SK-N-SH treated with all-trans-retinoic acid at 6 μM for 48 hours (cell line): ENCODE data around the gene CDC14B.

Source experiments
- ATAC-seq: fragments of 200-7000 bp; cut with Tn5 transposase; 3 replicates; pipeline ENCODE4 v1.9.1; 2020; ENCODE audit warnings: mild to moderate bottlenecking, moderate library complexity
- ARNTL ChIP-seq: fragments of 450-650 bp; formaldehyde crosslinking; IDR thresholded peaks from 2 replicates; pipeline ENCODE4 v1.5.0; 2020; ENCODE audit warnings: low read depth, mild to moderate bottlenecking, moderate library complexity, borderline replicate concordance
- BACH2 ChIP-seq: fragments of 250-450 bp; sonication (Bioruptor Pico); IDR thresholded peaks from 2 replicates; pipeline ENCODE4 v1.9.0; 2021; ENCODE audit warnings: mild to moderate bottlenecking, borderline replicate concordance
- CREB5 ChIP-seq: fragments of 250-450 bp; sonication (Bioruptor Pico); IDR thresholded peaks from 2 replicates; pipeline ENCODE4 v1.5.1; 2020; ENCODE audit warnings: low read depth, mild to moderate bottlenecking, moderate library complexity
- CSDC2 ChIP-seq: fragments of 250-450 bp; sonication (Bioruptor Pico); IDR thresholded peaks from 2 replicates; pipeline ENCODE4 v1.5.0; 2020; ENCODE audit warnings: mild to moderate bottlenecking, moderate library complexity
- CSRNP3 ChIP-seq: fragments of 250-450 bp; sonication (Bioruptor Pico); IDR thresholded peaks from 2 replicates; pipeline ENCODE4 v1.5.1; 2021; ENCODE audit warnings: mild to moderate bottlenecking, moderate library complexity
- ESRRG ChIP-seq: fragments of 250-450 bp; sonication (Bioruptor Pico); IDR thresholded peaks from 2 replicates; pipeline ENCODE4 v1.6.1; 2021; ENCODE audit warnings: mild to moderate bottlenecking
- GLIS3 ChIP-seq: fragments of 250-450 bp; sonication (Bioruptor Pico); IDR thresholded peaks from 2 replicates; pipeline ENCODE4 v1.5.0; 2020; ENCODE audit warnings: mild to moderate bottlenecking, moderate library complexity
- PPARA ChIP-seq: fragments of 250-450 bp; sonication (Bioruptor Pico); IDR thresholded peaks from 2 replicates; pipeline ENCODE4 v1.5.0; 2020; ENCODE audit warnings: mild to moderate bottlenecking, borderline replicate concordance
- RARB ChIP-seq: fragments of 250-450 bp; sonication (Bioruptor Pico); IDR thresholded peaks from 2 replicates; pipeline ENCODE4 v1.8.0; 2021; ENCODE audit warnings: mild to moderate bottlenecking, moderate library complexity
- SNAI2 ChIP-seq: fragments of 250-450 bp; sonication (Bioruptor Pico); IDR thresholded peaks from 2 replicates; pipeline ENCODE4 v1.5.0; 2020; ENCODE audit warnings: mild to moderate bottlenecking, moderate library complexity
- TCF4 ChIP-seq: fragments of 250-450 bp; sonication (Bioruptor Pico); IDR thresholded peaks from 2 replicates; pipeline ENCODE4 v1.8.0; 2021; ENCODE audit warnings: mild to moderate bottlenecking, moderate library complexity, borderline replicate concordance
- TOX ChIP-seq: fragments of 250-450 bp; sonication (Bioruptor Pico); IDR thresholded peaks from 2 replicates; pipeline ENCODE4 v1.8.0; 2021; ENCODE audit warnings: mild to moderate bottlenecking, moderate library complexity, borderline replicate concordance
- ZC3H10 ChIP-seq: fragments of 250-450 bp; sonication (Bioruptor Pico); IDR thresholded peaks from 2 replicates; pipeline ENCODE4 v1.5.1; 2021; ENCODE audit warnings: mild to moderate bottlenecking, moderate library complexity
- ZFP3 ChIP-seq: fragments of 250-450 bp; sonication (Bioruptor Pico); IDR thresholded peaks from 2 replicates; pipeline ENCODE4 v1.5.0; 2020; ENCODE audit warnings: mild to moderate bottlenecking, moderate library complexity
- ZFP30 ChIP-seq: fragments of 450-650 bp; formaldehyde crosslinking; IDR thresholded peaks from 2 replicates; pipeline ENCODE4 v1.5.0; 2022; ENCODE audit warnings: mild to moderate bottlenecking, moderate library complexity
- ZNF565 ChIP-seq: fragments of 450-650 bp; formaldehyde crosslinking; conservative IDR thresholded peaks from 2 replicates; pipeline ENCODE4 v1.5.0; 2020; ENCODE audit warnings: low read depth, mild to moderate bottlenecking, moderate library complexity
- ZNF70 ChIP-seq: fragments of 450-650 bp; formaldehyde crosslinking; IDR thresholded peaks from 2 replicates; pipeline ENCODE4 v1.5.0; 2020; ENCODE audit warnings: mild to moderate bottlenecking, moderate library complexity
- ZNF8 ChIP-seq: fragments of 450-650 bp; formaldehyde crosslinking; IDR thresholded peaks from 2 replicates; pipeline ENCODE4 v1.5.0; 2020; ENCODE audit warnings: mild to moderate bottlenecking, moderate library complexity
- TF ChIP-seq, protein P1 (sequence below): fragments of 250-450 bp; sonication (Bioruptor Pico); IDR thresholded peaks from 2 replicates; pipeline ENCODE4 v1.8.0; 2020; ENCODE audit warnings: mild to moderate bottlenecking, moderate library complexity, borderline replicate concordance
- TF ChIP-seq, protein P2 (sequence below): fragments of 250-450 bp; sonication (Bioruptor Pico); IDR thresholded peaks from 2 replicates; pipeline ENCODE4 v1.8.0; 2021; ENCODE audit warnings: low read depth, mild to moderate bottlenecking, moderate library complexity, borderline replicate concordance
- TF ChIP-seq, protein P3 (sequence below): fragments of 250-450 bp; sonication (Bioruptor Pico); IDR thresholded peaks from 2 replicates; pipeline ENCODE4 v1.5.0; 2020; ENCODE audit warnings: mild to moderate bottlenecking, moderate library complexity

CDC14B gene

GRCh38 chr9:96581786-96582185 lies 37.9 kb downstream of the CDC14B start:
- no peak for TF ChIP-seq ZFP30 (CRISPR knock-in tag)
- TF ChIP-seq TOX (CRISPR knock-in tag): no peak
- TF ChIP-seq ZNF70 (CRISPR knock-in tag): no peak
- TF ChIP-seq ARNTL (CRISPR knock-in tag): no peak
- ATAC-seq: no peak

GRCh38 chr9:96581301-96581700 lies 38.3 kb downstream of the CDC14B start:
- no peak for ATAC-seq
- TF ChIP-seq CSRNP3 (CRISPR knock-in tag) (no peak), TCF4 (no peak), SNAI2 (CRISPR knock-in tag) (no peak), ZFP3 (CRISPR knock-in tag) (no peak), ZNF565 (CRISPR knock-in tag) (no peak), CSDC2 (no peak), PPARA (no peak), BACH2 (CRISPR knock-in tag) (no peak), ZC3H10 (CRISPR knock-in tag) (no peak), RARB (CRISPR knock-in tag) (no peak), TOX (CRISPR knock-in tag) (no peak), CREB5 (CRISPR knock-in tag) (no peak), GLIS3 (no peak), ZNF8 (CRISPR knock-in tag) (no peak)
- TF ChIP-seq, protein P1, sequence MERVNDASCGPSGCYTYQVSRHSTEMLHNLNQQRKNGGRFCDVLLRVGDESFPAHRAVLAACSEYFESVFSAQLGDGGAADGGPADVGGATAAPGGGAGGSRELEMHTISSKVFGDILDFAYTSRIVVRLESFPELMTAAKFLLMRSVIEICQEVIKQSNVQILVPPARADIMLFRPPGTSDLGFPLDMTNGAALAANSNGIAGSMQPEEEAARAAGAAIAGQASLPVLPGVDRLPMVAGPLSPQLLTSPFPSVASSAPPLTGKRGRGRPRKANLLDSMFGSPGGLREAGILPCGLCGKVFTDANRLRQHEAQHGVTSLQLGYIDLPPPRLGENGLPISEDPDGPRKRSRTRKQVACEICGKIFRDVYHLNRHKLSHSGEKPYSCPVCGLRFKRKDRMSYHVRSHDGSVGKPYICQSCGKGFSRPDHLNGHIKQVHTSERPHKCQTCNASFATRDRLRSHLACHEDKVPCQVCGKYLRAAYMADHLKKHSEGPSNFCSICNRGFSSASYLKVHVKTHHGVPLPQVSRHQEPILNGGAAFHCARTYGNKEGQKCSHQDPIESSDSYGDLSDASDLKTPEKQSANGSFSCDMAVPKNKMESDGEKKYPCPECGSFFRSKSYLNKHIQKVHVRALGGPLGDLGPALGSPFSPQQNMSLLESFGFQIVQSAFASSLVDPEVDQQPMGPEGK (CRISPR knock-in tag): no peak

DNA sequence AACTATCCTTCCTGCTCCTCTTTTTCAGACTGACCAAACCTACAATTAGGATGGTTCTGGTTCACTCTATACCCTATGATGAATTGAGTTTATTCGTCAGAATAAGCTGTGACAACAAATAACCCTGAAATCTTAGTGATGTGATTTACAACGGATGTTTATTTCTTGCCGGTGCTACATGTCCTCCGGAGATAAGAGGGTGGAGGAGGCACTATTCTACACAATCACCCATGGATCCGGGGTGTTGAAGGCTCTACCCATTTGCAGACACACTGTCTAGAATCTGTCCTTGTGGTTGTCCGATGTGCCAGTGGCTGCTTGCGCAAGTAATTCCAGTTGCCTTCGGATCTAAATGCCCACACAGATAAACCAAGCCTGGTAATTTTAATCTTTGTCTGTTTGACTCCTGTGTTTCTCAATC lies 44.7 kb downstream of the CDC14B start:
- TF ChIP-seq, protein P1 (CRISPR knock-in tag): no peak
- TF ChIP-seq ESRRG (CRISPR knock-in tag): no peak
- TF ChIP-seq ZNF565 (CRISPR knock-in tag): no peak
- TF ChIP-seq TOX (CRISPR knock-in tag): no peak
- TF ChIP-seq, protein P2, sequence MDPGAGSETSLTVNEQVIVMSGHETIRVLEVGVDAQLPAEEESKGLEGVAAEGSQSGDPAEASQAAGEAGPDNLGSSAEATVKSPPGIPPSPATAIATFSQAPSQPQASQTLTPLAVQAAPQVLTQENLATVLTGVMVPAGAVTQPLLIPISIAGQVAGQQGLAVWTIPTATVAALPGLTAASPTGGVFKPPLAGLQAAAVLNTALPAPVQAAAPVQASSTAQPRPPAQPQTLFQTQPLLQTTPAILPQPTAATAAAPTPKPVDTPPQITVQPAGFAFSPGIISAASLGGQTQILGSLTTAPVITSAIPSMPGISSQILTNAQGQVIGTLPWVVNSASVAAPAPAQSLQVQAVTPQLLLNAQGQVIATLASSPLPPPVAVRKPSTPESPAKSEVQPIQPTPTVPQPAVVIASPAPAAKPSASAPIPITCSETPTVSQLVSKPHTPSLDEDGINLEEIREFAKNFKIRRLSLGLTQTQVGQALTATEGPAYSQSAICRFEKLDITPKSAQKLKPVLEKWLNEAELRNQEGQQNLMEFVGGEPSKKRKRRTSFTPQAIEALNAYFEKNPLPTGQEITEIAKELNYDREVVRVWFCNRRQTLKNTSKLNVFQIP (CRISPR knock-in tag): no peak
- no peak for TF ChIP-seq ZNF70 (CRISPR knock-in tag)
- TF ChIP-seq ZFP3 (CRISPR knock-in tag): no peak
- TF ChIP-seq, protein P3, sequence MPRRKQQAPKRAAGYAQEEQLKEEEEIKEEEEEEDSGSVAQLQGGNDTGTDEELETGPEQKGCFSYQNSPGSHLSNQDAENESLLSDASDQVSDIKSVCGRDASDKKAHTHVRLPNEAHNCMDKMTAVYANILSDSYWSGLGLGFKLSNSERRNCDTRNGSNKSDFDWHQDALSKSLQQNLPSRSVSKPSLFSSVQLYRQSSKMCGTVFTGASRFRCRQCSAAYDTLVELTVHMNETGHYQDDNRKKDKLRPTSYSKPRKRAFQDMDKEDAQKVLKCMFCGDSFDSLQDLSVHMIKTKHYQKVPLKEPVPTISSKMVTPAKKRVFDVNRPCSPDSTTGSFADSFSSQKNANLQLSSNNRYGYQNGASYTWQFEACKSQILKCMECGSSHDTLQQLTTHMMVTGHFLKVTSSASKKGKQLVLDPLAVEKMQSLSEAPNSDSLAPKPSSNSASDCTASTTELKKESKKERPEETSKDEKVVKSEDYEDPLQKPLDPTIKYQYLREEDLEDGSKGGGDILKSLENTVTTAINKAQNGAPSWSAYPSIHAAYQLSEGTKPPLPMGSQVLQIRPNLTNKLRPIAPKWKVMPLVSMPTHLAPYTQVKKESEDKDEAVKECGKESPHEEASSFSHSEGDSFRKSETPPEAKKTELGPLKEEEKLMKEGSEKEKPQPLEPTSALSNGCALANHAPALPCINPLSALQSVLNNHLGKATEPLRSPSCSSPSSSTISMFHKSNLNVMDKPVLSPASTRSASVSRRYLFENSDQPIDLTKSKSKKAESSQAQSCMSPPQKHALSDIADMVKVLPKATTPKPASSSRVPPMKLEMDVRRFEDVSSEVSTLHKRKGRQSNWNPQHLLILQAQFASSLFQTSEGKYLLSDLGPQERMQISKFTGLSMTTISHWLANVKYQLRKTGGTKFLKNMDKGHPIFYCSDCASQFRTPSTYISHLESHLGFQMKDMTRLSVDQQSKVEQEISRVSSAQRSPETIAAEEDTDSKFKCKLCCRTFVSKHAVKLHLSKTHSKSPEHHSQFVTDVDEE: no peak
- no peak for TF ChIP-seq GLIS3
- TF ChIP-seq TCF4: no peak
- TF ChIP-seq RARB (CRISPR knock-in tag): no peak
- no peak for TF ChIP-seq SNAI2 (CRISPR knock-in tag)
- TF ChIP-seq ZFP30 (CRISPR knock-in tag): no peak
- no peak for ATAC-seq
